ENCODE results near the gene ABCB11. TPM values are rescaled to one million over a fixed set of nuclear protein-coding genes. Genes with fewer than 3 reads are reported as not detected.

ABCB11 gene
- total RNA-seq, 3 donors from 2014 or later = under 0.01 to 18.4 (median 0.66) TPM

- TF ChIP-seq POLR2A (IDR thresholded peaks at IDR 0.05) (no peak), POLR2AphosphoS5 (IDR thresholded peaks at IDR 0.05) (no peak), CTCF (IDR thresholded peaks at IDR 0.05) (no peak)
- no peaks in the 10 kb centered on the region for H3K27me3 ChIP-seq
- intact Hi-C loops (cut with DNase I; ENCODE audit: low total_unique reads) = no loop called here
- H3K4me1 ChIP-seq = no peaks in the 10 kb centered on the region
- no peak overlapping the region for H3K4me3 ChIP-seq
- no peak overlapping the region for H3K27ac ChIP-seq
- DNase-seq (ENCODE audit: low spot score in 2 of 2) = no peak
- H3K9me3 ChIP-seq = no peaks in the 10 kb centered on the region
- no peaks in the 10 kb centered on the region for H3K36me3 ChIP-seq
These were observed 28.9 kb downstream of the ABCB11 start for GRCh38 chr2:169002161-169002738.

- Histone ChIP-seq H3K27ac (no peak overlapping the region), H3K27me3 (no peaks in the 10 kb centered on the region), H3K36me3 (no peaks in the 10 kb centered on the region), H3K9me3 (no peaks in the 10 kb centered on the region), H3K4me1 (no peaks in the 10 kb centered on the region), H3K4me3 (no peak overlapping the region)
- no peak for DNase-seq (ENCODE audit: low spot score in 2 of 2)
- intact Hi-C loops (cut with DNase I; ENCODE audit: low total_unique reads) = no loop called here
- TF ChIP-seq POLR2A (IDR thresholded peaks at IDR 0.05) (no peak), POLR2AphosphoS5 (IDR thresholded peaks at IDR 0.05) (no peak), CTCF (IDR thresholded peaks at IDR 0.05) (no peak)
These were observed 29.9 kb downstream of the ABCB11 start for GRCh38 chr2:169001116-169001815.

GRCh38 chr2:168999668-169000213, 31.4 kb downstream of the ABCB11 start:
- Histone ChIP-seq H3K4me1 (no peaks in the 10 kb centered on the region), H3K27me3 (no peaks in the 10 kb centered on the region), H3K9me3 (no peaks in the 10 kb centered on the region), H3K36me3 (no peaks in the 10 kb centered on the region), H3K27ac (no peak overlapping the region), H3K4me3 (no peak overlapping the region)
- no peak for TF ChIP-seq CTCF (IDR thresholded peaks at IDR 0.05)
- TF ChIP-seq POLR2AphosphoS5 (IDR thresholded peaks at IDR 0.05) = no peak
- TF ChIP-seq POLR2A (IDR thresholded peaks at IDR 0.05) = no peak
- no peak for DNase-seq (ENCODE audit: low spot score in 2 of 2)
- intact Hi-C loops (cut with DNase I; ENCODE audit: low total_unique reads) = no loop called here

- Histone ChIP-seq H3K36me3 (no peaks in the 10 kb centered on the region), H3K9me3 (no peaks in the 10 kb centered on the region), H3K4me3 (no peak overlapping the region), H3K4me1 (no peaks in the 10 kb centered on the region), H3K27ac (no peak overlapping the region), H3K27me3 (no peaks in the 10 kb centered on the region)
- no peak for DNase-seq (ENCODE audit: low spot score in 2 of 2)
- TF ChIP-seq CTCF (IDR thresholded peaks at IDR 0.05) (no peak), POLR2AphosphoS5 (IDR thresholded peaks at IDR 0.05) (no peak), POLR2A (IDR thresholded peaks at IDR 0.05) (no peak)
- intact Hi-C loops (cut with DNase I; ENCODE audit: low total_unique reads) = no loop called here
These were observed 32.4 kb downstream of the ABCB11 start for GRCh38 chr2:168998609-168999211.

GRCh38 chr2:168997794-168998193, 33.3 kb downstream of the ABCB11 start:
- no peaks in the 10 kb centered on the region for H3K4me1 ChIP-seq
- no peak overlapping the region for H3K4me3 ChIP-seq
- no peaks in the 10 kb centered on the region for H3K36me3 ChIP-seq
- no peak overlapping the region for H3K27ac ChIP-seq
- H3K9me3 ChIP-seq = no peaks in the 10 kb centered on the region
- no peak for DNase-seq (ENCODE audit: low spot score in 2 of 2)
- intact Hi-C loops (cut with DNase I; ENCODE audit: low total_unique reads) = no loop called here
- TF ChIP-seq POLR2A (IDR thresholded peaks at IDR 0.05) = no peak
- TF ChIP-seq CTCF (IDR thresholded peaks at IDR 0.05) = no peak
- no peak for TF ChIP-seq POLR2AphosphoS5 (IDR thresholded peaks at IDR 0.05)
- no peaks in the 10 kb centered on the region for H3K27me3 ChIP-seq

All from breast epithelium (tissue), 4 donors.